GM18517 (cell line): ENCODE measurements around the gene TREM2.
"Not testable (repeated sequence)": the region's sequence is repeated elsewhere in the genome, so short reads cannot be mapped to it uniquely, and the experiment has no call there.

ENCODE experiments used
- ATAC-seq: cut with Tn5 transposase; IDR thresholded peaks from one replicate; pipeline ENCODE4 v1.9.1; 2021; ENCODE audit warnings: mild to moderate bottlenecking, moderate library complexity; ENCODE audit not compliant: unreplicated experiment

TREM2 gene

DNA sequence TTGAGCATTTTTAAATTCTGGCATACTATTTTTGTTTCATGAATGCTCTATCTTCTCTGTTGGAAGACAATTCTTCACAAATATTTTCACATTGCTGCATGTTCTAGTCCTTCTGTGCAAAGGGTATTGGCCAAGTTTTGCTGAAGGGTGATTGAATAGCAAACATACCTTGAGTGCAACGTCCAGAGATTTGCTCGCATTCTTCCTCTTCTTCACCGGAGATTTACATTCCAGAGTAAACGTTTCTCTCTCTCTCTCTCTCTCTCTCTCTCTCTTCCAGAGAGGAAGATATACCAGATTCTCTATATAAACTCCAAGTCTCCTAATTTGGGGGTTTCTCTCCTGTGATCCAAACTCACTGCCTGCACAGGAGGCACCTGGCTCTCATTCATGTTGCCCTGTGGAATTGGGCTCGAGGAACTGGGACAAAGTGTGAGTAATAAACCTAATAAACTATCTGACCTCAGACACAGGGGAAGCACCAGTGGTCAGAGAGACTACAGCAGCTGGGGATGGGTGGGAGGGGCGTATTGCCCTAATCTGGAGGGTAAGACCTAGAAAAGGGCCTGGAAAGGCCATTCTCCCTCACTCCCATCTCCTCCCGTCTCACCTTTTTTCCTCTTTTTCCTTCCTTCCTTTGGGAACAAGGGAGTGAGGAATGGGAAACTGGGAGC is 7.6 kb downstream of the TREM2 start:
- no peak for ATAC-seq

DNA sequence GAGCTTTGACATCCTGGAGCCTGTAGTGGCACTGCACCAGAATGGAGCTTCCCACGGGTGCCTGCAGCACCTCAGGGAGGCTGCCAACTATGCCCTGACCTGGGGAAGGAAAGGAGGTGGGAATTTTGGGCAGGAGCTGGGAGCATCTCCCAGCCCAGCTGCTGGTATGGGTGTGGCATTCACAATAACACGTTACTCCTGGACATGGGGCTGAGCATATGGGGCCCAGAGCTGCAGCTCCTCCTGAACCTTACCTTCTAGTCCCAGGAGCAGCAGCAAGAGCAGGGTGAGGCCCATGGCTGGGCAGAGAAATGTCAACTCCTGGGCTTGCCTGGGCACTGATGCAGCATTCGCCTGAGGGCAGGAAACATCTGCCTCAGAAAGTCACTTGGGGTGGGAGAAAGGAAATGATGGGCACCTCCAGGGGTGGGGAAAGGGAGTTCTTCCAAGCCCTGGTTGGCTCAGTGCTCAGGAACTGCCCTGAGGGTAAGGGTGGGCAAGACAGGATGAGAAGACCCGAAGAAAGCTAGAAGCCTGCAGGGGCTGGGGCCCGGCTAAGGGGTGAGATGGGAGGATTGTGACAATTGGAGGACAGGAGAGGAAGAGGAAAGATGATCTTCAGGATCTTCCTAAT is 8.8 kb downstream of the TREM2 start, which contains the start of gene TREML1:
Gene TREML1 (minus strand): TSS at position 356 of the 634 bp plus-strand sequence. CDS start 59 bp downstream, at position 297.
- ATAC-seq: no peak

DNA sequence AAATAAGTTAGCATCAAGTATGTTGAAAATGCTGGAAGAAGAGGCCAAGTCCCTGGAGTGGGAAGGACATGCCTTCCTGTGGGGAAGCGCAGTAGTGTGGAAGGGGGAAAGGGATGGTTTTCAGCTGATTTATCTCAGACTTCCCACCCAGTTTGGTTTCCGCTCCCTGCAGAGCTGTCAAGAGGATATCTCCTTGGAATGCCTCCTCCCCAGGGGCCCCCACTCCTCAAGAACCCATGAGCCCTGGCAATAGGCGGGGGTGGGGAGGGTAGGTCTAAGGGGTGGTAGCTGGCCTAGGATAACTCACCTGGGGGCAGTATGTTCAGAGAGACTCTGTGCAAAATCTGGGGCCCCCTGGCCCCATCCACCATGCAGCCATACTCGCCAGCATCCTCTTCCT is 9.5 kb downstream of the TREM2 start:
- ATAC-seq: no peak

DNA sequence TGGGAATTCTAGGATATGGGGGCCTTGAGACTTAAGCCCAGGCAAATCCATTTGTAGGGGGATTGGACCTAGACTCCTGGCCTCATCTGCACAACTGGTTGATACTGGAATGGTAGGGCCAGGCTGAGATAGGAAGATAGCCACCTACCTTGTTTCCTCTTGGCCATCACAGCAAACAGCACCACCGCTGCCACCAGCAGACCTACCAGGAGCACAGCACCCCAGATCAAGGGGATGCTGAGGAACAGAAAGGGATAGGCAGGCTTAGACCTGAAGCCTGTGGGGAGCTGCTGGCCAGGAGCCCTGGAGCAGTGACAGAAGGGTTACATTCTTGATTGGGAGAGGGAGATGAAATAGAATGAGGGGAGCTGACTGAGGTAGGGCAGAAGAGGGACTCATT is 12.2 kb downstream of the TREM2 start:
- no peak for ATAC-seq

DNA sequence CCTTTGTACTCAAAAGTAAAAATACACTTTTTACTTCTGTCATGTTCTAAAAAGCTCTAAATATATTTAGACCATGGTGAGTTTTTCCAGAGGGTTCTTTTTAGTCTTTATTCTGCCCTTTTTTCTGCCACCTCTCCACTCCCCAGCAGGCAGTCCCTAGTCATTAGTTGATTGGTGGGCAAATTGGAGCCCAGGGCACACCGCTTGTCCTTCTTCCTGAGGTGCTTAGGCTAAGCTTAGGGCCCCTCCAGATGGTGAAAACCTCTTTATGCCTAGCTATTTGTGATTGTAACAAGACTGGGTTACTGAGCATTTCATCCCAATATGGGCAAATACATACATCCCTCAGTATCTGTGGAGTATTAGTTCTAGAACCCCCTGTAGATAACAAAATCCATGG is 15.0 kb downstream of the TREM2 start:
- no peak for ATAC-seq

DNA sequence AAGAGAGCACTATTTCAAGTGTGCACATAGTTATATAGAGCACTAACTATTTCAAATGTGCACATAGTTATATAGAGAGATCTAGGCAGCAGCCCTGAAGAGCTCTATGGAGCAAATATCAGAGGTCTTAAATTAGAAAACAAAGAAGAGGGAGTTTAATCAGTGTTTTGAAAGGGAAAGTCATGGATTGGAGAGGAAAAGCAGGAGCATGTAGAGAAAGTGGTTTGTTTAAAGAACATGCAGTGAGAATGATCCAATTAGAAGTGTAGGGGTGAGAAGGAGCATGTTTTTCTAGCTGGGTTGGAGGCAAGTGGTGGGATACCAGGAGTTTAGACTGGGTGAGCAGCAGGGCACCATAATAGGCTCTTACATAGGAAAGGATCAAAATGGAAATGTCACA is 26.0 kb downstream of the TREM2 start:
- no peak for ATAC-seq

DNA sequence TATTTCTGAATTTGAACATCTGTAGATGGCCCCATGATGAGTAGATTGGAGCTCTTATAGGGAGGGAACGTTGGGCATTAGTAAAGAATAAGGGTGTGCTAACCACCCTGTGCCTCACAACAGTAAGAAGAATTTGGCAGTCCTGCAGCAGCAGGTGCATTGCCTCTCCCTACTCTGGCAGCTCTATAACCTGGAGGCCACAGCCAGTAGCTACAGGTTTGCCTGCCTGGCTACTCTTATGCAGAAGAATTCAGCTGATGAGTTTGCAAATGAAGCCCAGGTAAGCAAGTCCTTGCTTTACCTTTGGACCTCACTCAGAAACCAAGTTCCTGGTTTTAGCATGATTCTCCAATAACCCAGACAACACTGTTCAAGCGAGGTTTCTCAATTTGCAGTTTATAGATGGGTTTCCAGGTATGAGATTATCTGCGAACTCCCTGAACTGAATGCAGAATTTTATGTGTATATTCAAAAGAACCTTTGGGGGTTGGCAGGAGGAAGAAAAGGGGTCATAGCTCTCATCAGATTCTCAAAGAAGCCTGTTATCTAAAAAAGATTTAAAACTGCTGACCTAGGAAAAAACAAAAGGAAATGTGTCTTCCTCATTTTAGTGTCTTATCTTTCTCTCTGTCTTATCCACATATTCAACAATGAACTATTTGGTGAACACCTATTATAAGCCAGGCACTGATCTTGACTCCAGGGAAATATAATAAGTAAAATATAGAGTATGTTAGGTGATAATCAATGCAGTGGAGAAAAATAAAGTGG is 27.7 kb downstream of the TREM2 start:
- no peak for ATAC-seq

DNA sequence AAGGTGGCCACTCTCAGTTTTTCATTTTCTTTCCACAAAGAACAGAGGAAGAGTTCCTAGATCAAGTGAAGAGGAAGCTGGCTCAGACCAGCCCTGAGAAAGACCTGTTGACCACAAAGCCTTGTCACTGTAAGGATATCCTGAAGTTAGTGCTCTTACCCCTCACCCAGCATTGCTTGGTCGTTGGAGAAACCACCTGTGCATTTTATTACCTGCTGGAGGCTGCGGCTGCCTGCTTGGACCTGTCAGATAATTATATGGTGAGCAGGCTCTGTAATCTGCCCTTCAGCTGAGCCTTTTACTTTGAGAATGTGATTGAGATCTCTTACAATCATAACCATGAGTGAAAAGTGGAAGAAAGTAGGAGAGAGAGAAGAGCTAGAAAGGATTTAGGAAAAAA is 30.7 kb downstream of the TREM2 start:
- ATAC-seq: no peak

DNA sequence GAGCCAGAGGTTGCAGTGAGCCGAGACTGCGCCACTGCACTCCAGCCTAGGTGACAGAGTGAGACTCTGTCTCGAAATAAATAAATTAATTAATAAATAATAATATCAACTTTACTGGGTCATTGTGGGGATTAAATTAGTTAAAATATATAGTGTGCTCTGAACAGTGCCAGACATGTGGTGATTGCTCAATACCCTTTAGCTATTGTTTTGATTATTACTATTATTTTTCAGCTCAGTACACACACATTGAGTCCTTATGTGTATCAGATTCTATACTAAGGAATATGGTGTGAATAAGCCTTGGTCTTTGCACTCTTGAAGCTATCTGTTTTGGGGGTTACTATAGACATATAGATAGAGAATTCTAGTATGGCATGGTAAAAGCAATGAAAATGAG is 37.6 kb downstream of the TREM2 start:
- ATAC-seq: no peak

DNA sequence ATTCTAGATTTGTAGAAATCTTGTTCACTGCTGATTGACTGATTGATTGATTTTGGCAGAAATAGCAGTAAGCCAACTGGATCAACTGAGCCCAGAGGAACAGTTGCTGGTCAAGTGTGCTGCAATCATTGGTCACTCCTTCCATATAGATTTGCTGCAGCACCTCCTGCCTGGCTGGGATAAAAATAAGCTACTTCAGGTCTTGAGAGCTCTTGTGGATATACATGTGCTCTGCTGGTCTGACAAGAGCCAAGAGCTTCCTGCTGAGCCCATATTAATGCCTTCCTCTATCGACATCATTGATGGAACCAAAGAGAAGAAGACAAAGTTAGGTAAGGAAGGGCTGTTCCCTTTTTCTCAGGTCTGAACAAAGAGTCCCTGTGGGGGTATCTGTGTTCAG is 40.0 kb downstream of the TREM2 start:
- ATAC-seq: no peak

DNA sequence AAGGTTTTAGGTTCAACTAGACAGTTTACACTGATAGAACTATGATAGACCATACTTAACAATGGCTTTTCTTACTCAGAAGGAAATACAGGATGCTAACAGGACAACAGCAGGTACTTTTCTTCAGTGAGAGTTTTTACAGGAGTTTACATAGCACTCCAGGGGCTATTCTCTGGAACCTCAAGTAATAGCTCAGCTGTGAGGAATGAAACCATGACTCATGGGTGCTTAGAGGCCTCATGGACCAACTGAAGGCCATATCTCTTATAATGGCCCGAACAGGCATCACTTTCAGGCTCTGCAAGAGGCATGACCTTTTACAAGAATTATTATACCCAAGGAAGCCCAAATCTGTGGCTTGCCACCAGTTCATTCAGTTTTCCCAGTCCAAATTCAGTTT is 40.5 kb downstream of the TREM2 start:
- ATAC-seq: no peak

DNA sequence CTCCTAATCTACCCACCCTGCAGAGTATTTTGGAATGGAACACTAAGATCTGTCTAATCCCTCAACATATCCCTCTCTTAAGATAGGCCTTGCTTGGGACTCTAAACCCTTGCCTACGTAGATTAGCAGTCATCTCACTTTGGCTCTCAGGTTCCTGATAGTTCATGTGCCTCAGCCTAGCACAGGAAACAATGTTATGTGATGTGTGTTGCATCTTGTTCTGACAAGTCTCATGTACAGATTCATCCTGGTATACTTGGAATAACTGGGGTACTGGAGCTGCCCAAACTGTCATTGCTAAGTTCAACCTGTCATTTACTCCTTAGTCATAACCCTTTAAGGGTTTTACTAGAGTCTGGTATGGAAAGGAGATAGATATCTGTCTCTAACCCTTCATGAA is 42.9 kb downstream of the TREM2 start:
- no peak for ATAC-seq

DNA sequence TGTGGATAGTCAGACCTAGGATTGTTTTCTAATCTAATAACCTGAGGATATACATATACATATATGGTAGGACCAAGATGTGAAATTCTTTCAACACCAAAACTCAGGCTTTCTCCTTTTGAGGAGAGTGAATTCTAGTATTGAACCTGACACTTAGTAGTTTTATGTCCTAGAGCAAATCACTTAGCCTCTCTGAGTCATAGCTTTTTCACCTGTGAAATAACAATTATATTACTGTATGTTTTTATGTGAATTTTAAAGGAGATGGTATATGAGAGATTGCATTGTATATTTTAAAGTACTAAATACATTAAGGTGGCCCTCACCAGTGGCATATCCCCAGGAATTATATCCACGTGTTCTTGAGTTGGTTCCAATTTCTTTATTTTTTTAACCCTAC is 43.4 kb downstream of the TREM2 start:
- no peak for ATAC-seq

DNA sequence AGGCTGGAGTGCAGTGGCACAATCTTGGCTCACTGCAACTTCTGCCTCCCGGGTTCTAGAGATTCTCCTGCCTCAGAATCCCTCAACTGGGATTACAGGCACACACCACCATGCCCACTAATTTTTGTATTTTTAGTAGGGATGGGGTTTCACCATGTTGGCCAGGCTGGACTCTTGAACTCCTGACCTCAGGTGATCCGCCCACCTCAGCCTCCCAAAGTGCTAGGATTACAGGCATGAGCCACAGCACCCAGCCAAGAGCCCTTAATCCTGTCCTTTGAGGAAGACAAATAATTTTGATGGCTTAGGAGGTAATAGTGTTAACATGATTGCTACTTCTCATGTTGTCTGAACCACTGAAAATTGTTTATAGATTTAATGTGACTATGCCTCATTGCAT is 47.9 kb downstream of the TREM2 start:
- ATAC-seq: not testable (repeated sequence)

DNA sequence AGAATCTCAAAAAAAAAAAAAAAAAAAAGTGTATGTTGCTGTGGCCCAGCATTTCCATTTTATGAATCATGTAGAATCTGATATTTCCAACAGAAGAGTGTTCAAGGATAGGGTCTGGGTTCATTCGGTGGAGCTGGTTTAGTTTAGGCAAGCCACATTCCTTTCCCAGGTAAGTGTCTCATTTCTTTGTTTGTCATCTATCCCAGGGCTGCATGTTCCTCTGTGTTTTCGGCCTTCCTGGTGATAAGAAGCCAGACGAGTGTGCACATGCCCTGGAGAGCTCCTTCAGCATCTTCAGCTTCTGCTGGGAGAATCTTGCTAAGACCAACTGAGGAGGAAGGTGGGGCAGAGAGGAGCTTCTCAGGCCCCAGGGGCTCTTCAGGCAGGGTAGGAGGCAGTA is 51.9 kb downstream of the TREM2 start:
- no peak for ATAC-seq
